SK-N-SH treated with all-trans-retinoic acid at 6 μM for 48 hours (cell line): ENCODE data around the gene ITIH4.

Source experiments
- ATAC-seq: fragments of 200-7000 bp; cut with Tn5 transposase; 3 replicates; pipeline ENCODE4 v1.9.1; 2020; ENCODE audit warnings: mild to moderate bottlenecking, moderate library complexity
- ARNTL ChIP-seq: fragments of 450-650 bp; formaldehyde crosslinking; IDR thresholded peaks from 2 replicates; pipeline ENCODE4 v1.5.0; 2020; ENCODE audit warnings: low read depth, mild to moderate bottlenecking, moderate library complexity, borderline replicate concordance
- BACH2 ChIP-seq: fragments of 250-450 bp; sonication (Bioruptor Pico); IDR thresholded peaks from 2 replicates; pipeline ENCODE4 v1.9.0; 2021; ENCODE audit warnings: mild to moderate bottlenecking, borderline replicate concordance
- CSDC2 ChIP-seq: fragments of 250-450 bp; sonication (Bioruptor Pico); IDR thresholded peaks from 2 replicates; pipeline ENCODE4 v1.5.0; 2020; ENCODE audit warnings: mild to moderate bottlenecking, moderate library complexity
- ESRRG ChIP-seq: fragments of 250-450 bp; sonication (Bioruptor Pico); IDR thresholded peaks from 2 replicates; pipeline ENCODE4 v1.6.1; 2021; ENCODE audit warnings: mild to moderate bottlenecking
- GLIS3 ChIP-seq: fragments of 250-450 bp; sonication (Bioruptor Pico); IDR thresholded peaks from 2 replicates; pipeline ENCODE4 v1.5.0; 2020; ENCODE audit warnings: mild to moderate bottlenecking, moderate library complexity
- ISL1 ChIP-seq: fragments of 250-450 bp; sonication (Bioruptor Pico); IDR thresholded peaks from 2 replicates; pipeline ENCODE4 v2.1.2; 2022; ENCODE audit warnings: mild to moderate bottlenecking, moderate library complexity
- OSR1 ChIP-seq: fragments of 250-450 bp; sonication (Bioruptor Pico); IDR thresholded peaks from 2 replicates; pipeline ENCODE4 v1.8.0; 2022; ENCODE audit warnings: moderate library complexity, mild to moderate bottlenecking, inconsistent platforms
- PPARA ChIP-seq: fragments of 250-450 bp; sonication (Bioruptor Pico); IDR thresholded peaks from 2 replicates; pipeline ENCODE4 v1.5.0; 2020; ENCODE audit warnings: mild to moderate bottlenecking, borderline replicate concordance
- RARB ChIP-seq: fragments of 250-450 bp; sonication (Bioruptor Pico); IDR thresholded peaks from 2 replicates; pipeline ENCODE4 v1.8.0; 2021; ENCODE audit warnings: mild to moderate bottlenecking, moderate library complexity
- SNAI2 ChIP-seq: fragments of 250-450 bp; sonication (Bioruptor Pico); IDR thresholded peaks from 2 replicates; pipeline ENCODE4 v1.5.0; 2020; ENCODE audit warnings: mild to moderate bottlenecking, moderate library complexity
- TOX ChIP-seq: fragments of 250-450 bp; sonication (Bioruptor Pico); IDR thresholded peaks from 2 replicates; pipeline ENCODE4 v1.8.0; 2021; ENCODE audit warnings: mild to moderate bottlenecking, moderate library complexity, borderline replicate concordance
- ZC3H10 ChIP-seq: fragments of 250-450 bp; sonication (Bioruptor Pico); IDR thresholded peaks from 2 replicates; pipeline ENCODE4 v1.5.1; 2021; ENCODE audit warnings: mild to moderate bottlenecking, moderate library complexity
- ZFP3 ChIP-seq: fragments of 250-450 bp; sonication (Bioruptor Pico); IDR thresholded peaks from 2 replicates; pipeline ENCODE4 v1.5.0; 2020; ENCODE audit warnings: mild to moderate bottlenecking, moderate library complexity
- ZFP30 ChIP-seq: fragments of 450-650 bp; formaldehyde crosslinking; IDR thresholded peaks from 2 replicates; pipeline ENCODE4 v1.5.0; 2022; ENCODE audit warnings: mild to moderate bottlenecking, moderate library complexity
- ZNF565 ChIP-seq: fragments of 450-650 bp; formaldehyde crosslinking; conservative IDR thresholded peaks from 2 replicates; pipeline ENCODE4 v1.5.0; 2020; ENCODE audit warnings: low read depth, mild to moderate bottlenecking, moderate library complexity
- ZNF70 ChIP-seq: fragments of 450-650 bp; formaldehyde crosslinking; IDR thresholded peaks from 2 replicates; pipeline ENCODE4 v1.5.0; 2020; ENCODE audit warnings: mild to moderate bottlenecking, moderate library complexity
- ZNF8 ChIP-seq: fragments of 450-650 bp; formaldehyde crosslinking; IDR thresholded peaks from 2 replicates; pipeline ENCODE4 v1.5.0; 2020; ENCODE audit warnings: mild to moderate bottlenecking, moderate library complexity
- TF ChIP-seq, protein P1 (sequence below): fragments of 250-450 bp; sonication (Bioruptor Pico); IDR thresholded peaks from 2 replicates; pipeline ENCODE4 v1.5.0; 2020; ENCODE audit warnings: mild to moderate bottlenecking, moderate library complexity
- TF ChIP-seq, protein P2 (sequence below): fragments of 250-450 bp; sonication (Bioruptor Pico); IDR thresholded peaks from 2 replicates; pipeline ENCODE4 v1.5.1; 2021; ENCODE audit warnings: mild to moderate bottlenecking, moderate library complexity
- TF ChIP-seq, protein P3 (sequence below): fragments of 250-450 bp; sonication (Bioruptor Pico); IDR thresholded peaks from 2 replicates; pipeline ENCODE4 v1.8.0; 2021; ENCODE audit warnings: low read depth, mild to moderate bottlenecking, moderate library complexity, borderline replicate concordance
- TF ChIP-seq, protein P4 (sequence below): fragments of 250-450 bp; sonication (Bioruptor Pico); IDR thresholded peaks from 2 replicates; pipeline ENCODE4 v1.8.0; 2020; ENCODE audit warnings: mild to moderate bottlenecking, moderate library complexity, borderline replicate concordance

ITIH4 gene

DNA sequence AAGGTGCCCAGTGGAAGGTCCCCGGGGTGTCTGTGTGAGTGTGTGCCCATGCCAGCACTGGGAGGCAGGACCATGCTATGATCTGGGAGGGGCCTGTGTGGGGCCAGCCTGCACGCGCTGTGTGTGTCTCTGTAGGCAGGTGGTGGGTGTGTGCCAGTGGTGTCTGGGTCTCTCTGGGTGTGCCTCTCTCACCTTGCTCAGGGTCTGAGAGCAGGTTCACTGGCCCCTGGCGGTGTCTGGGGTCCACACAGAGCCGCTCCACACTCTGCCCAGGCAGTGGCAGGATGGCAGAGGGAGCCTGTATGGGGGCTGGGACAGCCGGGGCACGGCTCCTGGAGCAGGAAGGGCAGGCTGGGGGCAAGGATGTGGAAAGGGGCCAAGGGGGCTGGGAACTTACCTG is 12.6 kb downstream of the ITIH4 start (continued):
- TF ChIP-seq, protein P1, sequence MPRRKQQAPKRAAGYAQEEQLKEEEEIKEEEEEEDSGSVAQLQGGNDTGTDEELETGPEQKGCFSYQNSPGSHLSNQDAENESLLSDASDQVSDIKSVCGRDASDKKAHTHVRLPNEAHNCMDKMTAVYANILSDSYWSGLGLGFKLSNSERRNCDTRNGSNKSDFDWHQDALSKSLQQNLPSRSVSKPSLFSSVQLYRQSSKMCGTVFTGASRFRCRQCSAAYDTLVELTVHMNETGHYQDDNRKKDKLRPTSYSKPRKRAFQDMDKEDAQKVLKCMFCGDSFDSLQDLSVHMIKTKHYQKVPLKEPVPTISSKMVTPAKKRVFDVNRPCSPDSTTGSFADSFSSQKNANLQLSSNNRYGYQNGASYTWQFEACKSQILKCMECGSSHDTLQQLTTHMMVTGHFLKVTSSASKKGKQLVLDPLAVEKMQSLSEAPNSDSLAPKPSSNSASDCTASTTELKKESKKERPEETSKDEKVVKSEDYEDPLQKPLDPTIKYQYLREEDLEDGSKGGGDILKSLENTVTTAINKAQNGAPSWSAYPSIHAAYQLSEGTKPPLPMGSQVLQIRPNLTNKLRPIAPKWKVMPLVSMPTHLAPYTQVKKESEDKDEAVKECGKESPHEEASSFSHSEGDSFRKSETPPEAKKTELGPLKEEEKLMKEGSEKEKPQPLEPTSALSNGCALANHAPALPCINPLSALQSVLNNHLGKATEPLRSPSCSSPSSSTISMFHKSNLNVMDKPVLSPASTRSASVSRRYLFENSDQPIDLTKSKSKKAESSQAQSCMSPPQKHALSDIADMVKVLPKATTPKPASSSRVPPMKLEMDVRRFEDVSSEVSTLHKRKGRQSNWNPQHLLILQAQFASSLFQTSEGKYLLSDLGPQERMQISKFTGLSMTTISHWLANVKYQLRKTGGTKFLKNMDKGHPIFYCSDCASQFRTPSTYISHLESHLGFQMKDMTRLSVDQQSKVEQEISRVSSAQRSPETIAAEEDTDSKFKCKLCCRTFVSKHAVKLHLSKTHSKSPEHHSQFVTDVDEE = no peak

DNA sequence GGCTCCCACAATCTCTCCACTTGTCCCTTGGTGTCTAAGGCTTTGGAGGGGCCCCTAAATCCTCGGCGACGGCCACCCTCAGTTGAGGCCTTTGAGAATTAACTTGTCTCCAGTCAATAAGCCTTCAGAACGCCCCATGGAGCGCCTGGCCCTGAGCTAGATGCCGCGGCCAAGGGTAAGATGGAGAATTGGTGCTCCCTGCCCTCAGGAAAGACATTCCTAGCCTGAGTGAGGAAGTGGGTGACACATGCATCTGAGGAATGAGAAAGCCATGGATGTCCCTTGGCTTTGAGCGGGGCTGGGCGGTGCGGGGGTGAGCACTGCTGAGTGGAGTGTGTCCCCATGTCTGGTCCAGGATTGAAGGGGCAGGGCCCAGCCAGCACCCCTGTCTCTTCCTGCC is 13.3 kb downstream of the ITIH4 start:
- no peak for ATAC-seq
- TF ChIP-seq, protein P2, sequence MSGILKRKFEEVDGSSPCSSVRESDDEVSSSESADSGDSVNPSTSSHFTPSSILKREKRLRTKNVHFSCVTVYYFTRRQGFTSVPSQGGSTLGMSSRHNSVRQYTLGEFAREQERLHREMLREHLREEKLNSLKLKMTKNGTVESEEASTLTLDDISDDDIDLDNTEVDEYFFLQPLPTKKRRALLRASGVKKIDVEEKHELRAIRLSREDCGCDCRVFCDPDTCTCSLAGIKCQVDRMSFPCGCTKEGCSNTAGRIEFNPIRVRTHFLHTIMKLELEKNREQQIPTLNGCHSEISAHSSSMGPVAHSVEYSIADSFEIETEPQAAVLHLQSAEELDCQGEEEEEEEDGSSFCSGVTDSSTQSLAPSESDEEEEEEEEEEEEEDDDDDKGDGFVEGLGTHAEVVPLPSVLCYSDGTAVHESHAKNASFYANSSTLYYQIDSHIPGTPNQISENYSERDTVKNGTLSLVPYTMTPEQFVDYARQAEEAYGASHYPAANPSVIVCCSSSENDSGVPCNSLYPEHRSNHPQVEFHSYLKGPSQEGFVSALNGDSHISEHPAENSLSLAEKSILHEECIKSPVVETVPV (CRISPR knock-in tag) = no peak
- no peak for TF ChIP-seq ISL1 (CRISPR knock-in tag)
- TF ChIP-seq OSR1 (CRISPR knock-in tag) = no peak
- TF ChIP-seq TOX (CRISPR knock-in tag) = no peak
- TF ChIP-seq ZFP30 (CRISPR knock-in tag) = no peak
- TF ChIP-seq ZFP3 (CRISPR knock-in tag) = no peak
- TF ChIP-seq ZNF565 (CRISPR knock-in tag) = no peak
- no peak for TF ChIP-seq ZNF70 (CRISPR knock-in tag)
- no peak for TF ChIP-seq SNAI2 (CRISPR knock-in tag)

DNA sequence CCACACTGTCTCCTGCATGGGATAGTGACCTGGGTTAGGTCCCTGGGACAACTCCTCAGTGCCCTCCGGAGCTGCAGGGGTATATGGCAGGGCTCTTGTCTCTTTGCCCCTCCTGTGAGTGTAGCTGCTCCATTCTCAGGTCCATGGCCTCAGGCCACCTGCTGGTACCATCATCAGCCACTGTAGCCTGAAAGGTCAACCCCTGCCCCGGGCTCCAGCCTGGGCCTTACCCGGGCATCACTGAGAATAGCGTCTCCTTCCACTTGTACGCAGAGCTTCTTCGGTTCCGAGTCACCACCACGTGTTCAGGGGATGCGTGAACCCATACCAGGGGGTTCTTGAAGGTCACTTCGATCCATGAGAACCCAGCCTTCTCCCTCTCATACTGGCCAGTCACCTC is 13.8 kb downstream of the ITIH4 start:
- no peak for TF ChIP-seq ZNF70 (CRISPR knock-in tag)
- TF ChIP-seq ZNF8 = no peak
- TF ChIP-seq, all 23 proteins: peak for 0
- ATAC-seq = no peak

DNA sequence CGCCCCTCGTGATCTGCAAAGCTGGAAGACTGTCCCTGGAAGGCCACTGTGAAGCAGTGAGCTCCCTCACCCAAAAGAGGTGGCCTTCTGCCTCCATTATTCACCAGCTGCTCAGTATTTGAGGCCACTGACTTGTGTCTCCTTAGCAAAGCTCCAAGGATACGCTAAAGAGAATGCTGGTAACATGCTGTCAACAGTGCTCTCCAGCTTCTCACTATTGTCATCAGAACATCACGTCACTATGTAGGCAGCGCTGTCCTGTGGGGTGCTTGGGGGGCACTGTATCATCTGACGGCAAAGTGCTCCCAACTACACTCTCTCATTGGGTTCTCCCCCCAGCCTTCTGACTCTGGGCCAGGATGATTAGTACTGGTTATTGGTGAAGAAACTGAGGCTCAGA is 14.3 kb downstream of the ITIH4 start:
- no peak for ATAC-seq
- TF ChIP-seq ZFP30 (CRISPR knock-in tag) (no peak), TOX (CRISPR knock-in tag) (no peak)

DNA sequence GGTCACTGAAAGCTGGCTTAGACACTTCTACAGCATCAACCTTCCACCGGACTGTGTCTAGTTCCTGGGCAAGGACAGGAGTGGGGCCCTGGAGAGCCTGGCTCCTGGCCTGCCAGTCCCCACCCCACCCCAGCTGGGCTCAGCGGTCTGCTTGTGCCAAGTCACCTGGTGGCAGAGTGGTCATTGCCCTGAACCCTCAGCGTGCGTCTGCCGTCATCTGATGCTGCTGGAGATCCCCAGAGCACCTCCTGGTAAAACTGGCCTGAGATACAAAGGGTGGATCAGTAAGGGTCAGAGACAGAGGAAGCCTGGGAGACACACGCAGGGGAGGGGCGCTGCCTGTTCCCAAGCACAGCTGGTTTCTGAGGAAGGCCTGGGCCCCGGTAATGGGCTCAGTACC is 16.7 kb downstream of the ITIH4 start:
- ATAC-seq = no peak
- TF ChIP-seq, protein P2 (CRISPR knock-in tag) = no peak
- no peak for TF ChIP-seq ESRRG
- TF ChIP-seq RARB (CRISPR knock-in tag) = no peak
- no peak for TF ChIP-seq ZFP3 (CRISPR knock-in tag)
- no peak for TF ChIP-seq ISL1 (CRISPR knock-in tag)
- no peak for TF ChIP-seq ZNF565 (CRISPR knock-in tag)
- no peak for TF ChIP-seq ZC3H10 (CRISPR knock-in tag)
- TF ChIP-seq SNAI2 (CRISPR knock-in tag) = no peak
- TF ChIP-seq OSR1 (CRISPR knock-in tag) = no peak
- TF ChIP-seq BACH2 = no peak
- TF ChIP-seq ZNF8 = no peak
- TF ChIP-seq, protein P1 = no peak
- TF ChIP-seq, protein P3, sequence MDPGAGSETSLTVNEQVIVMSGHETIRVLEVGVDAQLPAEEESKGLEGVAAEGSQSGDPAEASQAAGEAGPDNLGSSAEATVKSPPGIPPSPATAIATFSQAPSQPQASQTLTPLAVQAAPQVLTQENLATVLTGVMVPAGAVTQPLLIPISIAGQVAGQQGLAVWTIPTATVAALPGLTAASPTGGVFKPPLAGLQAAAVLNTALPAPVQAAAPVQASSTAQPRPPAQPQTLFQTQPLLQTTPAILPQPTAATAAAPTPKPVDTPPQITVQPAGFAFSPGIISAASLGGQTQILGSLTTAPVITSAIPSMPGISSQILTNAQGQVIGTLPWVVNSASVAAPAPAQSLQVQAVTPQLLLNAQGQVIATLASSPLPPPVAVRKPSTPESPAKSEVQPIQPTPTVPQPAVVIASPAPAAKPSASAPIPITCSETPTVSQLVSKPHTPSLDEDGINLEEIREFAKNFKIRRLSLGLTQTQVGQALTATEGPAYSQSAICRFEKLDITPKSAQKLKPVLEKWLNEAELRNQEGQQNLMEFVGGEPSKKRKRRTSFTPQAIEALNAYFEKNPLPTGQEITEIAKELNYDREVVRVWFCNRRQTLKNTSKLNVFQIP (CRISPR knock-in tag) = no peak
- TF ChIP-seq CSDC2 (CRISPR knock-in tag) = no peak
- TF ChIP-seq ARNTL (CRISPR knock-in tag) = no peak
- TF ChIP-seq PPARA (CRISPR knock-in tag) = no peak
- TF ChIP-seq, protein P4, sequence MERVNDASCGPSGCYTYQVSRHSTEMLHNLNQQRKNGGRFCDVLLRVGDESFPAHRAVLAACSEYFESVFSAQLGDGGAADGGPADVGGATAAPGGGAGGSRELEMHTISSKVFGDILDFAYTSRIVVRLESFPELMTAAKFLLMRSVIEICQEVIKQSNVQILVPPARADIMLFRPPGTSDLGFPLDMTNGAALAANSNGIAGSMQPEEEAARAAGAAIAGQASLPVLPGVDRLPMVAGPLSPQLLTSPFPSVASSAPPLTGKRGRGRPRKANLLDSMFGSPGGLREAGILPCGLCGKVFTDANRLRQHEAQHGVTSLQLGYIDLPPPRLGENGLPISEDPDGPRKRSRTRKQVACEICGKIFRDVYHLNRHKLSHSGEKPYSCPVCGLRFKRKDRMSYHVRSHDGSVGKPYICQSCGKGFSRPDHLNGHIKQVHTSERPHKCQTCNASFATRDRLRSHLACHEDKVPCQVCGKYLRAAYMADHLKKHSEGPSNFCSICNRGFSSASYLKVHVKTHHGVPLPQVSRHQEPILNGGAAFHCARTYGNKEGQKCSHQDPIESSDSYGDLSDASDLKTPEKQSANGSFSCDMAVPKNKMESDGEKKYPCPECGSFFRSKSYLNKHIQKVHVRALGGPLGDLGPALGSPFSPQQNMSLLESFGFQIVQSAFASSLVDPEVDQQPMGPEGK (CRISPR knock-in tag) = no peak
- no peak for TF ChIP-seq GLIS3
- TF ChIP-seq ZNF70 (CRISPR knock-in tag) = no peak
